CD4-positive, alpha-beta T cell treated with Interleukin-2 at 100 ng/mL for 4 hours (primary cell): Measurements from ENCODE around the gene GUCY1B1.
"Not testable (repeated sequence)": the region's sequence is repeated elsewhere in the genome, so short reads cannot be mapped to it uniquely, and the experiment has no call there.

Source experiments
- DNase-seq: peaks from one replicate; pipeline ENCODE4 v3.0.0-alpha.2; 2020; ENCODE audit warnings: low spot score

Gene GUCY1B1

DNA sequence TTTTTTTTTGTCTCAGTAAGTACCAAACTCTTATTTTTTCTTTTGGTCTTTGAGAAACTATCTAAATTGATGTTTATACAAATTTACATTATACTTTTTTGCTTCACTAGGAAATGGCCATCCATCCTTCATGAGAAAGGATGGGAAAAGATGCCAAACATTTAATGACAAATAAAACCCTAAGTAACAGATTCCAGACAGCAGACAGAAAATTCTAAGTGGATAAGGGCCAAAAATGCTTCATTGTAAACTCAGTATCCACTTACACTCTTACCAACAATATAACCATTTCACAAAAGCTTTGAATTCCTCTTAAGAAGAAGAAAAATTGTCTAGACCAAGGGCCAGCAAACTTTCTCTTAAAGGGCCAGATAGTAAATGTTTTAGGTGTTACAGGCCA is 3.5 kb downstream of the GUCY1B1 start:
- no peak for DNase-seq

GRCh38 chr4:155763551-155763950 is 4.7 kb downstream of the GUCY1B1 start:
- no peak for DNase-seq

- no peak for DNase-seq
These were observed 6.3 kb downstream of the GUCY1B1 start for GRCh38 chr4:155765149-155765548.

DNA sequence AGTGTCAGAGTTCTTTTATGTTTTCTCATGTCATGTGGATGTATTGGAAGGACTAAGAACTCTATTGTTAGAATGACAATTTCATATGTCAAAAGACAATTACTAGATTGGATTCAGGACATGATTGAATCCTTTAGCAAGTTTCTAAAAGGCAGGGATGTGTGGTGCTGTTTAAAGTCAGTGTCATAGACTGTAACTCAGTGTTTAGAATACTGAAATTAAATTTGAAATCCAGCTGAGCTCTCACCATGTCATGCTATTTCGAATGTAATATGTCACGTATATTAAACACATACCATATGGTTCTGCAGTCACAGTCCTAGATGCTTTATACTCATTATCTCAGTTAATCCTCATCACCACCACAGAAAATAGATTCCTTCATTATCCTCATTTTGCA is 7.8 kb downstream of the GUCY1B1 start:
- no peak for DNase-seq

- no peak for DNase-seq
These were observed 9.5 kb downstream of the GUCY1B1 start for GRCh38 chr4:155768370-155768769.

DNA sequence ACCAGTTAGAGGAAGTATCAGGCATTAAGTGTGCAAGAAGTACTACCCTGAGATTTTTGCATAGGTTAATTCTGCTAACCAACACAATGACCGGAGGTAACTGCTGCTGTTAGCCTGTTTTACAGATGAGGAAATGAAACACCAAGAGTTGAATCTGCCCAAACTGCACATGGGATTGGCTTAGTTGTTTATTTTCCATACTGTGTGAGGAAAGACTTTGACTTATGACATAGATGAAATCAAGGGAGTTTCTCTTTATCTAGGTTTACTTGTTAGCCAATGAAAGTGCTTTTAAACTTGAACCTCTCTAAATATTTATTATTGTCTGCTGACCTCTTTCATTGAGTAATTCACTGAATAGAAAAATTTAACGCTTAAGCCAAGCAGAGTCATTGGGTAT is 10.3 kb downstream of the GUCY1B1 start:
- DNase-seq, result no peak

DNA sequence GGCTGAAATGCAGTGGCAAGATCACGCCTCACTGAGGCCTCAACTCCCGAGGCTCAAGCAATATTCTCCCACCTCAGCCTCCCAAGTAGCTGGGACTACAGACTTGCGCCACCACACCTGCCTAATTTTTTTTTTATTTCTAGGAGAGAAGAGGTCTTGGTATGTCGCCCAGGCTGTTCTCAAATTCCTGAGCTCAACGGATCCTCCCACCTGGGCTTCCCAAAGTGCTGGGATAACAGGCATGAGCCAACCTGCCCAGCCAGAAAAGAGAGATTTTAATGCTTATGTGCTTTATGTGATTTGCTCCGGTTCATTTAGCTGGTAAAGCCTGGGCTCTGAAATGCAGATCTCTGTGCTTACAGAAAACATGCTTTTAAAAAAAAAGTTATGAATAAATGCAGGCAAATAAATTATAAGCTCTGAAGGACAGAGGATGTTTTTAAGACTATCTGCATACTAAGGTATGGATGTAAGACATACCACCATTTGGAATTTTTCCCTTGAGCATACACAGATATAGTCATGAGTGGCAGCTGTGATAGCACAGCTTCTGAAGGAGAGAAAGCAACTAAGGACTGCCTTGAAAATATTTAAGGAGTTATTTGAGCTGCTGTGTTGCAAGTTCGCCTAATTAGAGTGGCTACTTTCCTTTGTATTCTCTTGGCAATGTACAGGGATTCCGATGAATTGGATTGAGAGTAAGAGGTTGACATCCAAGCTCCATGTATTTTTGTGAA is 13.8 kb downstream of the GUCY1B1 start:
- no peak for DNase-seq

- no peak for DNase-seq
These were observed 14.5 kb downstream of the GUCY1B1 start for GRCh38 chr4:155773196-155773800.

GRCh38 chr4:155774033-155774432 is 15.2 kb downstream of the GUCY1B1 start:
- DNase-seq, result no peak

DNA sequence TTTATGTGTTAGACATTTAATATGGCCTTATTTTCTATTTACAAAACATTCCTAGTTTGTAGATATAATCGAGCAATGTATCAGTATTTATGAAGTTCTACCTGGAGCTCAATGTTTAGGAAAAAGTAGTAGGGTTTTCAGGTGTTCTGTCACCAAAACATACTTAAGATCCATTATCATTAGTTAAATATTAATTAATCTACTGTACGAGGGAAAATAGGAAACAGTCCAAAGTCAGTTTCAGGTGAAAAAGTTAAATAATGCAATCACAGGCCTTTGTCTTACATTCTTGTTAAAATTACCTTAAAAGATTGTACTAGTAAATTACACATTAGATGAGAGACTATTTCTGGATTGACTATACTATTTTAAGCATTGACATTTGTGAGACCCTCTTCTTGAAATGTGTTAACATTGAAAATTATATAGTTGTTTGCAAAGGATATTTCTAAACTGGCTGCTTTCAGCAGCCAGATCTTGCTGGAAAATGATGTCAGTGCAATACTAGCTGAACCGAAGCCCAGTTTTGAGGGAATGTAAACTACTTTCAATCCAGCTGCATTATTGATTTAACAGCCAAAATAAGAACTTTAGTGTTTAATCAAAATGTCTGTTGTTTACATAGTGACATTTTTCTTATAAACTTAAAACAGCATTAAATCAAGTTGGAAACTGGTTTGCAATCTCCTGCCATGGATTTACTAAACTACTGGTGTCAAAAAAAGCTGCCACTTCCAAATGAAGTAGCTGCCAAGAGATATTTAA is 19.3 kb downstream of the GUCY1B1 start:
- DNase-seq, result no peak

GRCh38 chr4:155780775-155781174 is 22.0 kb downstream of the GUCY1B1 start:
- DNase-seq, result no peak

DNA sequence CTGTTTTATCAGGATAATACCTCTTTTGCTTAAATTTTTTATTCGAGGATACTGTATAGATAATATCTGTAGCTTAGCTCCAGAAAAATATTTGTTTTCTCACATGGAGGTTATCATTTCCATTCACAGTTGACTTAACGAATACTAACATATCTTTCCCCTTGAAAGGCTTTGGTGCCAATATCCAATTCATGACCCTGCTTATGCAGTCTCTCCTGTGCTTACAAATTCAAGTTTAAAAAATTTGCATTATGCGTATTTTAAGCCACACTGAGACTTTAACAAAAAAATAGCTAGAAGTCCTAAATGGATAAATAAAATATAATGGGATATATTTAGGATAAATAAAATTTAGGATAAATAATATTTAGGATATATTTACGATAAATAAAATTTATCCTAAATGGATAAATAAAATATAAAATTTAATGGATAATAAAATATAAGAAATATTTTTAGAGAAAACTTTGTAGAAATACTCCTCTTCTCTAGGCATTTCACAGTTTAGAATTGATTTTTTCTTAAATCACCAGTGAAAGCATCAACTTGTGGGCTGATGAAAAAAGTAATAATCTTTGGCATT is 22.5 kb downstream of the GUCY1B1 start:
- DNase-seq, result no peak

- DNase-seq, result no peak
These were observed 25.8 kb downstream of the GUCY1B1 start for GRCh38 chr4:155784637-155785036.

DNA sequence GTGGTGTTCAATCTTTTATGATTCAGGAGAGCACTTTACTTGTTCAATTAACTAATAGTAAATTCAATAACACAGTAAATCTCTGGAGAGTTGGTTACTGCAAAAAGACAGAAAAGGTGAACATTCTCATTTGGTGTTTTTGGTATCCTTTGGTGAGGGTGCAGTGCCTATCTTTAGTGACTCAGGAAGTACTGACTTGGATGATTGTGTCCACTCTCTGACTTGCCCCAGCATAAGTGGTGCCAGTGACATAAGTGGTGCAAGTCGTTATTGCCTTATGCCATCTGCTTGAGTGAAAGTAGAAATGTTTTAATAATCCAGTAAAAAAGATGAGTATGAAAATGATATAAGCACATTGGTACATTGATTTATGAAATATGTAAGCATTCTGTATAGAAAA is 27.0 kb downstream of the GUCY1B1 start:
- DNase-seq, result no peak

DNA sequence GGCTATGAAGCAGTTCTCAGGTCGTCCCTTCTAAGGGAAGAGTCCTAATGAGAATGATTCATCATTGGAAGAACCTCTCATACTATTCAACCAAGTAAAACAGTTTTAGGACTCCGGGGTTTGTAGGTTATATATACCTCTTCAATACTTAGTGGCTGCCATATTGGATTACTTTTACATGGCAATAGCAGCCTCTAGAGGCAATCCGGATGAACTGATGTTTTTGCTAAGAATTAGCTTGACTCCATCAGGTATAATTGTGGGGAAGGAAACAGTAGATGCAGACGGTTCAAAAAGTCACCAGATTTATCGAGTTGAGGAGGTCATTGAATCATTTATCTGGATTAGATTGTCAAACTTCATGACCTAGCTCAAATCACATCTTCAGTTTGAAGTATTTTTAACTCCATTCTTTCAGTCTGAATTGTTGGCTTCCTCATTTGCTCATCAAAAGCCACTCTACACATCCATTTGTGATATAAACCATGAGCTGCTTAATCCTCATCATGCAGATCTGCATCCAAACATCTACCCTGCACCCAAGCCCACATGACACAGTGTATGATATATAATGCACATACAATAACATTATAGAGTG is 28.4 kb downstream of the GUCY1B1 start:
- DNase-seq, result peak; percentile 14

DNA sequence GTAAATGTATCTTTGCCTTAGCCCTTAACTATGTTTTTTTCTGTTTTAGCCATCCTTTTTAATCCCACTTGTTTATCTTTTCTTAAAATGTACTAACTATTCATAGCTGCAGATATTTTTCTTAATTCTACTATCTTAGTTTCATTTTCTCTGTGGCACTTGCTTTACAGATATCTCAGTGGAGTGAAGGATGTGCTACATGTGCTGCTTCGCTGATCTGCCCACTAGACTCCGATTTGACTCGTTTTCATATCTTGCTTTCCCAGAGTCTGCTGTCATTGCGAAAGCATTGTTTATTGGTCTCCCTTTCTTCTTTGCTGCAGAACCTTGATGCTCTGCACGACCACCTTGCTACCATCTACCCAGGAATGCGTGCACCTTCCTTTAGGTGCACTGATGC is 30.6 kb downstream of the GUCY1B1 start:
- no peak for DNase-seq

GRCh38 chr4:155789982-155790381 is 31.2 kb downstream of the GUCY1B1 start:
- DNase-seq, result no peak

- no peak for DNase-seq
These were observed 35.9 kb downstream of the GUCY1B1 start for GRCh38 chr4:155794589-155795236.

DNA sequence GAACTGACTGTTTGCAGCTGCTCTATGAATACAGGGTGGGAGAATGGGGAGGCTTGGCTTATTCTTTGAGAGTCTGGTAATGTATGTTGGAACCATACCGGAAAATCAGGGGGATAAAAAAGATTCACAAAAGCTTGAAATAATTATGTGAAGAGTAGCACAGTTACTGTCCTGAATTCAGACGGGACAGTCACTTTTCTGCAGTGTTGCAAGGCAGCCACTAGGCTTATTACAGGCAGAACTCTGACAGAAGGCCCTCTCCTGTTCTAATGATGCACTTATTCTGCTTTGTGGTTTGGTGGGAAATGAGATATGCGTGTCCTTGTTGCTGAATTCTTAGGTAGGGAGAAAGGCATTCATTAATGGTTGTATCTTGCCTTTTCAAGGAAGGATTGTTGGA is 37.2 kb downstream of the GUCY1B1 start:
- no peak for DNase-seq

DNA sequence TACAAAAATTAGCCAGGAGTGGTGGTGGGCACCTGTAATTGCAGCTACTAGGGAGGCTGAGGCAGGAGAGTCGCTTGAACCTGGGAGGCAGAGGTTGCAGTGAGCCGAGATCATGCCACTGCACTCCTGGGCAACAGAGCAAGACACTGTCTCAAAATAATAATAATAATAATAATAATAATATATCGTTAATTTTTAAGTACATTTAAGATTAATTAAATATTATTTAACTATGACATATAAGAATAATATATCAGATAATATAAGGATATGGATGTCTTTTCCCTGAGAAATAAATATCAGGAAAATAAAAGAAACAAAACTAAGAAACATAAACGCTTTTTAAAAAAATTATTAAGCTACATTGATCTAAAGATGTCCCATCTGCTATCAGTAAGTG is 38.8 kb downstream of the GUCY1B1 start:
- not testable (repeated sequence) for DNase-seq

- DNase-seq, result no peak
These were observed 40.4 kb downstream of the GUCY1B1 start for GRCh38 chr4:155799116-155799793.

DNA sequence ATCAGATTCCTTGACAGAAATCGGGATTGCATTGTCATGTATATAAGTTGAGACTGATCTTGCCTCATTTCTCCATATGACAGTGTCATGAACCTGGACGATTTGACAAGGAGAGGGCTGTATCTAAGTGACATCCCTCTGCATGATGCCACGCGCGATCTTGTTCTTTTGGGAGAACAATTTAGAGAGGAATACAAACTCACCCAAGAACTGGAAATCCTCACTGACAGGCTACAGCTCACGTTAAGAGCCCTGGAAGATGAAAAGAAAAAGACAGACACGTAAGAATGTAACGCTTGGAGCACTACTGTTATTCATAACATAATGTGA is 40.9 kb downstream of the GUCY1B1 start:
- no peak for DNase-seq
